Measurements from ENCODE around the gene NALCN. TPM values are rescaled to one million over a fixed set of nuclear protein-coding genes. Genes with fewer than 3 reads are reported as not detected.

Gene NALCN
- total and polyA plus RNA-seq, 12 donors = 1.4 to 8.3 (median 3.1) TPM

- no peaks in the 10 kb centered on the region for H3K27me3 ChIP-seq
- 75 to 85% (median 82%) methylated on average over 9 of the region's 9 CpGs for WGBS, 4 donors
- H3K4me3 ChIP-seq = no peak overlapping the region
- no peak for TF ChIP-seq POLR2A (IDR thresholded peaks at IDR 0.05)
- TF ChIP-seq CTCF (IDR thresholded peaks at IDR 0.05) = no peak
- H3K27ac ChIP-seq = no peak overlapping the region
- intact Hi-C loops (cut with DNase I) = no loop called here
- H3K4me1 ChIP-seq (replicated peaks in 1 of 2) = no peaks in the 10 kb centered on the region
- no peak for DNase-seq
- no peaks in the 10 kb centered on the region for H3K36me3 ChIP-seq (replicated peaks in 1 of 2)
- no peaks in the 10 kb centered on the region for H3K9me3 ChIP-seq (replicated peaks in 1 of 3)
Measured at GRCh38 chr13:101025519-101025918, 390.8 kb downstream of the NALCN start.

- no peak for DNase-seq
- TF ChIP-seq CTCF (IDR thresholded peaks at IDR 0.05) = no peak
- TF ChIP-seq POLR2A (IDR thresholded peaks at IDR 0.05) = no peak
- WGBS, 4 donors = 82 to 89% (median 83%) methylated on average over 1 of the region's 1 CpG
Measured at GRCh38 chr13:101019126-101019525, 397.2 kb downstream of the NALCN start.

GRCh38 chr13:101018720-101019119, 397.6 kb downstream of the NALCN start:
- no peak for TF ChIP-seq CTCF (IDR thresholded peaks at IDR 0.05)
- no peak for TF ChIP-seq POLR2A (IDR thresholded peaks at IDR 0.05)
- no peak for DNase-seq
- WGBS, 4 donors = 59 to 69% (median 59%) methylated on average over 7 of the region's 7 CpGs

More at GRCh38 chr13:101019126-101019525, 397.2 kb downstream of the NALCN start:
- H3K36me3 ChIP-seq (replicated peaks in 1 of 2) = no peaks in the 10 kb centered on the region
- H3K9me3 ChIP-seq (replicated peaks in 1 of 3) = no peaks in the 10 kb centered on the region
- no peaks in the 10 kb centered on the region for H3K27me3 ChIP-seq
- H3K4me1 ChIP-seq (replicated peaks in 1 of 2) = no peaks in the 10 kb centered on the region
- H3K27ac ChIP-seq = no peak overlapping the region
- no peak overlapping the region for H3K4me3 ChIP-seq
- intact Hi-C loops (cut with DNase I) = no loop called here

GRCh38 chr13:101017123-101017872, 399.0 kb downstream of the NALCN start:
- no peaks in the 10 kb centered on the region for H3K36me3 ChIP-seq (replicated peaks in 1 of 2)
- intact Hi-C loops (cut with DNase I) = no loop called here
- DNase-seq = no peak
- no peak overlapping the region for H3K4me3 ChIP-seq
- no peaks in the 10 kb centered on the region for H3K4me1 ChIP-seq (replicated peaks in 1 of 2)
- H3K9me3 ChIP-seq (replicated peaks in 1 of 3) = no peaks in the 10 kb centered on the region
- TF ChIP-seq POLR2A (IDR thresholded peaks at IDR 0.05) (no peak), CTCF (IDR thresholded peaks at IDR 0.05) (no peak)
- WGBS, 4 donors = 11 to 20% (median 15%) methylated on average over 8 of the region's 8 CpGs
- H3K27me3 ChIP-seq = no peaks in the 10 kb centered on the region
- no peak overlapping the region for H3K27ac ChIP-seq

More at GRCh38 chr13:101018720-101019119, 397.6 kb downstream of the NALCN start:
- Histone ChIP-seq H3K9me3 (replicated peaks in 1 of 3) (no peaks in the 10 kb centered on the region), H3K36me3 (replicated peaks in 1 of 2) (no peaks in the 10 kb centered on the region), H3K4me3 (no peak overlapping the region), H3K4me1 (replicated peaks in 1 of 2) (no peaks in the 10 kb centered on the region), H3K27ac (no peak overlapping the region), H3K27me3 (no peaks in the 10 kb centered on the region)
- intact Hi-C loops (cut with DNase I) = no loop called here

All from adrenal gland (tissue), 12 donors.